ENCODE data around the gene LRRTM4. TPM values are rescaled to one million over a fixed set of nuclear protein-coding genes. Genes with fewer than 3 reads are reported as not detected.
"Not testable (repeated sequence)": the region's sequence is repeated elsewhere in the genome, so short reads cannot be mapped to it uniquely, and the experiment has no call there.

LRRTM4 gene
- total RNA-seq, 1 experiment from 2014 or later: 1.1 TPM

DNA sequence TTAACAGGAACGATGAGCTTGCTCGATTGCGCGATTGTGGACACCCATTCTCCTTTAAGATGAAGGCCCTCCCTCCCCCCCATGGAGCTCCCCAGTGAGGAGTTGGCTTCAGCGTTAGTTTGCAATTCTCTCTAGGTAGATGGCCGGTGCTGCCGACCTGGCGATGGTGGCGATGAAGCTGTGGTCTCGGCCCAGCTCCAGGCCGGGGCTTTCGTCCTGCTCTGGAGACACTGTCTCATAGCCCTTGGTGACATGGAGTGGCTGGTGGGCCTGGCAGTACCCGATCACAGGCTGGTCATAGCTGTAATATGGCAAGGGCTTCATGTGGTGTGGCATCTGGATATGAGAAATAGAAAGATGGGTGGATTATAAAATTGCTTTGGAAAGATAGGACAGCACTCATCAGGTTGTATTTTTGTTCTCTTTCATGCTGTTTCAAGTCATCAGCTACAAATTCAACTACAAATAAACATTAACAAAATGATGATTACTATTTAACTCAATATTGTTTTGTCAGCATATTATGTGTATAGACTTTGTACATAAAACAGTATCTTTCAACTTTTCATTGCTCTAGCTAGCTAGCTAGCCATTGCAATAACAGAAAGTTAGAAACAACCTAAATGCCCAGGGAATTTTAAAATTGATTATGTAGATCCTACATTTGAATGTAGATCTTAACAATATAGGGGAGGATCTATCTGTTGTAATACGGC lies 773.4 kb downstream of the LRRTM4 start:
- DNase-seq (ENCODE audit: low spot score): no peak

DNA sequence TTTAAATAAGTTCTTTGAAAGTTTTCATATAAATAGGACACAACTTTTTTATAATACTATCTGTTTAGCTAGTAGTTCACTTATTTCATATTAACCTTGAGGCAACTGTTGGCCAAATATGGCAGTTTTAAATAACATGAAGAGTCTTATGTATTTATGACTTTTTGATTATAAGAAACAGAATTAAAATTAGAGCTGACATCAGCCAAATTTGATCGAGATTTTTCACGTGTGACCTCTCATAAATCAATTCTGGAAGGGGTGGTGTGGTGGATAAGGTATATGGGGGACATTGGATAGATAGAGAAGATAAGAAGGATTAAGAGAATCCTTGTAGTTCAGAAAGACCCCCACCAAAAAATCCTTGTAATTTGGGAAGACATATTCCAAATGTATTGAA lies 776.6 kb downstream of the LRRTM4 start:
- no peak for DNase-seq (ENCODE audit: low spot score)

DNA sequence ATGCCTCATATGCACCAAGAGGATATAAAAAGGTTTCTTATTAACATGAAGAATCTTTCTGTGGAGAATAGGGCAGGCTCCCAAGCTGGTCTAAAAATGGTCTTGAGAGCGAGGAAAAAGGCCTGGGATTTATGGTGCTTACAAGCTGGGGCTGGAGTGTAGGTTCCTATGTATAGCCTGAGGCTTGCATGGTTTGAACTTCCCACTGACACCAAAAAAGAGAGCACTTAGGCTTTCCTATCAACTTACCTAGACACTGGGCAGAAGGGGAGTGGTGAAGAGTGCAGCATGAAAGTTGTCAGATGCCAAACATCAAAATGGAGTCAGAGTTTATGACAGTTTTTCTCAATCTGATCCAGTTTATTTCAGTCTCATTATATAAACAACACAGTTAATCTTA lies 784.6 kb downstream of the LRRTM4 start:
- DNase-seq (ENCODE audit: low spot score): no peak

- no peak for DNase-seq (ENCODE audit: low spot score)
Observed at GRCh38 chr2:76733736-76734135, 788.4 kb downstream of the LRRTM4 start.

DNA sequence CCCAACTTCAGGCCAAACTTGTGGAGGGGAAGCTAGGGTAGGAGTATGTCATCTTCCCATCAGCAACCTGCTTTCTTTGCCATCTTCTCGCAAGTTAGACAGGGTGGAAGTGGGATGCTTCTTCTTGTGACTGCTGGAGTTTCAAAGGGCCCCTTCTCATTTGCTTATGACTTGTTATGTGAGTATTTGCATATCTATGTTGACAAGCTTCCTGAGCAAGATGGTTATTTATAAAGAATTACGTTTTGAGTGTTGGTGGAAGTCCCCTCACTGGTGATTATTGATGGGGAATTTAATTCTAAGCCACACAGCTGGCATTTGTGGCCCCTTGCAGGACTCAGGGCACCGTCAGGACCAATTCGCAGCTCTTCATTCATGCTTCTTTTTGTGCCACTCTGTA lies 791.0 kb downstream of the LRRTM4 start:
- DNase-seq (ENCODE audit: low spot score): no peak

- DNase-seq (ENCODE audit: low spot score): no peak
Observed at GRCh38 chr2:76730021-76730420, 792.2 kb downstream of the LRRTM4 start.

- DNase-seq (ENCODE audit: low spot score): no peak
Observed at GRCh38 chr2:76721226-76721625, 801.0 kb downstream of the LRRTM4 start.

GRCh38 chr2:76713312-76713711 lies 808.9 kb downstream of the LRRTM4 start:
- DNase-seq (ENCODE audit: low spot score): no peak

GRCh38 chr2:76711490-76711889 lies 810.7 kb downstream of the LRRTM4 start:
- DNase-seq (ENCODE audit: low spot score): no peak

GRCh38 chr2:76700894-76701293 lies 821.3 kb downstream of the LRRTM4 start:
- no peak for DNase-seq (ENCODE audit: low spot score)

- not testable (repeated sequence) for DNase-seq (ENCODE audit: low spot score)
Observed at GRCh38 chr2:76697998-76698713, 824.0 kb downstream of the LRRTM4 start.

Data from H4 (cell line).